T47D (cell line): ENCODE measurements around the gene REEP1.

Source experiments
- DNase-seq, 2 experiments: peaks; one replicate each; pipeline versions ENCODE4 v3.0.0 to v3.0.0-alpha.2; 2011 to 2012; ENCODE audit warnings: low read depth in 1 of 2, low spot score in 1 of 2
- JUND ChIP-seq: IDR thresholded peaks from 2 replicates; pipeline ENCODE4 v1.6.1; 2012; ENCODE audit warnings: low read depth
- in situ Hi-C: cut with HindIII; loops from 2 replicates; pipeline ENCODE4 v1.10.0; 2016; ENCODE audit warnings: low sequenced_read_pairs, low pct_unique_long_range_greater_than_20kb

Gene REEP1

GRCh38 chr2:86193901-86194567 lies 143.4 kb downstream of the REEP1 start:
- DNase-seq: peak in 1 of 2 experiments; percentile 38
- in situ Hi-C loops: no loop called here
- no peak for TF ChIP-seq JUND

GRCh38 chr2:86189782-86190416 lies 147.5 kb downstream of the REEP1 start:
- no peak for TF ChIP-seq JUND
- in situ Hi-C loops: no loop called here
- DNase-seq: no peak

- TF ChIP-seq JUND: no peak
- in situ Hi-C loops: no loop called here
- DNase-seq: no peak
Observed at GRCh38 chr2:86186431-86186830, 151.0 kb downstream of the REEP1 start.

GRCh38 chr2:86185517-86186212 lies 151.8 kb downstream of the REEP1 start:
- DNase-seq: no peak
- TF ChIP-seq JUND: no peak
- in situ Hi-C loops: no loop called here

- in situ Hi-C loops: no loop called here
- no peak for DNase-seq
- TF ChIP-seq JUND: no peak
Observed at GRCh38 chr2:86176597-86176996, 160.8 kb downstream of the REEP1 start.

GRCh38 chr2:86175828-86176227 lies 161.6 kb downstream of the REEP1 start:
- no peak for TF ChIP-seq JUND
- in situ Hi-C loops: no loop called here
- DNase-seq: no peak

- in situ Hi-C loops: no loop called here
- no peak for TF ChIP-seq JUND
- no peak for DNase-seq
Observed at GRCh38 chr2:86174445-86174844, 163.0 kb downstream of the REEP1 start.

GRCh38 chr2:86172610-86173009 lies 164.8 kb downstream of the REEP1 start:
- TF ChIP-seq JUND: no peak
- DNase-seq: no peak
- in situ Hi-C loops: no loop called here

GRCh38 chr2:86171295-86171694 lies 166.1 kb downstream of the REEP1 start:
- DNase-seq: no peak
- no peak for TF ChIP-seq JUND
- in situ Hi-C loops: no loop called here

- no peak for DNase-seq
- in situ Hi-C loops: no loop called here
Observed at GRCh38 chr2:86170449-86170848, 167.0 kb downstream of the REEP1 start.

More at GRCh38 chr2:86170449-86170848, 167.0 kb downstream of the REEP1 start:
- TF ChIP-seq JUND: no peak
